Testis (tissue), 3 donors: ENCODE data around the gene LELP1. TPM values are rescaled to one million over a fixed set of nuclear protein-coding genes. Genes with fewer than 3 reads are reported as not detected.

Experiments used
- DNase-seq: peaks from one replicate; pipeline ENCODE4 v3.0.0-alpha.2; 2019
- H3K27ac ChIP-seq, 2 donors: fragments of 200-600 bp; sonication (generic); one replicate each; pipeline ENCODE4 v1.5.1; 2019
- H3K27me3 ChIP-seq: fragments of 200-600 bp; sonication (generic); one replicate; pipeline ENCODE4 v1.5.1; 2019
- H3K36me3 ChIP-seq: fragments of 200-600 bp; sonication (generic); one replicate; pipeline ENCODE4 v1.5.1; 2017; ENCODE audit warnings: low read depth; ENCODE audit errors: missing control alignments
- H3K4me1 ChIP-seq: fragments of 200-600 bp; sonication (generic); one replicate; pipeline ENCODE4 v1.5.1; 2019
- H3K4me3 ChIP-seq, 2 donors: fragments of 200-600 bp; sonication (generic); one replicate each; pipeline ENCODE4 v1.5.1; 2017 to 2019
- H3K9me3 ChIP-seq: fragments of 200-600 bp; sonication (generic); one replicate; pipeline ENCODE4 v1.5.1; 2017
- POLR2A ChIP-seq: fragments of 450-650 bp; IDR thresholded peaks from one replicate; pipeline ENCODE4 v1.6.1; 2017; ENCODE audit warnings: antibody characterized with exemption, mild to moderate bottlenecking, moderate library complexity
- WGBS, 2 donors: methylation state at CpG; one replicate each; pipeline ENCODE4 v1.1.5; 2018; 5-methylcytosine and 5-hydroxymethylcytosine counted together
- intact Hi-C: fragments of 100-400 bp; cut with DNase I; formaldehyde crosslinking; loops from one replicate; pipeline ENCODE4 v1.15.1; 2023; ENCODE audit warnings: low total_unique reads
- polyA plus RNA-seq: library from polyadenylated mRNA; stranded (reverse); fragments of 350-450 nt; fragmentation: Illumina TruSeq; extraction: RNeasy Lipid Tissue Mini Kit (QIAGEN cat#74804); gene quantifications from one replicate; pipeline ENCODE4 v1.2.3, GENCODE V29; 2014; ENCODE audit warnings: low read depth, low replicate concordance; ENCODE audit not compliant: insufficient read depth
- total RNA-seq, 2 donors: library from RNA; depleted of rRNA; stranded (reverse); fragments of >200 nt; gene quantifications; one replicate each; pipeline ENCODE4 v1.2.3, GENCODE V29; 2016
- TF ChIP-seq, protein P1 (sequence below), 3 experiments: fragments of 450-650 bp in 2 of 3; fragments of 200-600 bp in 1 of 3; sonication (generic) in 1 of 3; IDR thresholded peaks; one replicate each; pipeline ENCODE4 v1.5.1; 2016 to 2019; ENCODE audit warnings: antibody characterized with exemption in 3 of 3, mild to moderate bottlenecking in 2 of 3, moderate library complexity in 1 of 3

LELP1 gene
- total and polyA plus RNA-seq, 3 donors from 2014 or later = 124 to 847 (median 467) TPM

DNA sequence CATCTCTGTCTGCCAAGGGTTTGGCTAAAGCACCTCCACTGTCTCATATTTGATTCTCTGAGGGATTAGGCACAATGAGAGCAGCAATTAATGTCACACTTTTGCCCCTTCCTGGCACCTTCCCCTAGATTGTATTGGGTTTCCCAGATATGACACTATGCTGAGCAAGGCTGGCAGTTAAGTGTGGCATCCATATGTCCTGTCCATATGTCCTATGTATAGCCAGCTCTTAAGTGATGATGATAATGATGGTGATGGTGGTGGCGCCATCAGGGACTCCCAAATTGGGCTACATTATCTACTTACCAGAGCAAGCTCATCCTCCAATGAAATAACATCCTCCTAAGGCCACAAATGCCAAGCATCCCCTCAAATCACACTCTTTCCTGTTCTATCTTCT, 42.8 kb downstream of the LELP1 start:
- no peak for DNase-seq
- Histone ChIP-seq H3K36me3 (no peaks in the 10 kb centered on the region), H3K27ac (no peak overlapping the region), H3K9me3 (no peaks in the 10 kb centered on the region), H3K4me1 (no peaks in the 10 kb centered on the region), H3K27me3 (no peaks in the 10 kb centered on the region), H3K4me3 (no peak overlapping the region)
- intact Hi-C loops = no loop called here
- 83 to 100% methylated on average over 1 of the region's 1 CpG for WGBS, 2 donors
- no peak for TF ChIP-seq POLR2A
- TF ChIP-seq, protein P1, sequence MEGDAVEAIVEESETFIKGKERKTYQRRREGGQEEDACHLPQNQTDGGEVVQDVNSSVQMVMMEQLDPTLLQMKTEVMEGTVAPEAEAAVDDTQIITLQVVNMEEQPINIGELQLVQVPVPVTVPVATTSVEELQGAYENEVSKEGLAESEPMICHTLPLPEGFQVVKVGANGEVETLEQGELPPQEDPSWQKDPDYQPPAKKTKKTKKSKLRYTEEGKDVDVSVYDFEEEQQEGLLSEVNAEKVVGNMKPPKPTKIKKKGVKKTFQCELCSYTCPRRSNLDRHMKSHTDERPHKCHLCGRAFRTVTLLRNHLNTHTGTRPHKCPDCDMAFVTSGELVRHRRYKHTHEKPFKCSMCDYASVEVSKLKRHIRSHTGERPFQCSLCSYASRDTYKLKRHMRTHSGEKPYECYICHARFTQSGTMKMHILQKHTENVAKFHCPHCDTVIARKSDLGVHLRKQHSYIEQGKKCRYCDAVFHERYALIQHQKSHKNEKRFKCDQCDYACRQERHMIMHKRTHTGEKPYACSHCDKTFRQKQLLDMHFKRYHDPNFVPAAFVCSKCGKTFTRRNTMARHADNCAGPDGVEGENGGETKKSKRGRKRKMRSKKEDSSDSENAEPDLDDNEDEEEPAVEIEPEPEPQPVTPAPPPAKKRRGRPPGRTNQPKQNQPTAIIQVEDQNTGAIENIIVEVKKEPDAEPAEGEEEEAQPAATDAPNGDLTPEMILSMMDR (IDR thresholded peaks at IDR 0.05) = no peak

DNA sequence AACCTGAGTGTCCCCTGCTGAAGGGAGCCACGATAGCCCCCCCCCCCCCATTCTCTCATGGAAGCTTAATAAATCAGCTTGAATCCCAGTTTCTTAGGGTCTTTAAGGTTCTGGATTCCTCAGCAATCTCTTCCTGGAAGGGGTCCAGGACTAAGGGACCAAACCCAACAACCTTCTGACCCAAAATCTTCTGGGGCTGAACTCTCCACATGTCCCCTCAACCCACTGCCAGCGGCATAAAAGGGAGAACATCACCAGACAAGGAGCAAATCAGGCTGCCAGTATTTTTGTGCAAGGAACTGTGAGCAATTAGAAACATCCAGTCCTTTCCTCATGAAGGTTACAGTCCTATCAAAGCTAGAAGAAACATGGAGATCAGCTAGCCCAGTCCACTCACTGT, 43.6 kb downstream of the LELP1 start:
- Histone ChIP-seq H3K27ac (no peak overlapping the region), H3K9me3 (no peaks in the 10 kb centered on the region), H3K27me3 (no peaks in the 10 kb centered on the region), H3K4me1 (no peaks in the 10 kb centered on the region), H3K36me3 (no peaks in the 10 kb centered on the region), H3K4me3 (no peak overlapping the region)
- WGBS, 2 donors = 81 to 94% methylated on average over 2 of the region's 2 CpGs
- DNase-seq = no peak
- TF ChIP-seq, protein P1 (IDR thresholded peaks at IDR 0.05) = no peak
- TF ChIP-seq POLR2A = no peak
- intact Hi-C loops = no loop called here

DNA sequence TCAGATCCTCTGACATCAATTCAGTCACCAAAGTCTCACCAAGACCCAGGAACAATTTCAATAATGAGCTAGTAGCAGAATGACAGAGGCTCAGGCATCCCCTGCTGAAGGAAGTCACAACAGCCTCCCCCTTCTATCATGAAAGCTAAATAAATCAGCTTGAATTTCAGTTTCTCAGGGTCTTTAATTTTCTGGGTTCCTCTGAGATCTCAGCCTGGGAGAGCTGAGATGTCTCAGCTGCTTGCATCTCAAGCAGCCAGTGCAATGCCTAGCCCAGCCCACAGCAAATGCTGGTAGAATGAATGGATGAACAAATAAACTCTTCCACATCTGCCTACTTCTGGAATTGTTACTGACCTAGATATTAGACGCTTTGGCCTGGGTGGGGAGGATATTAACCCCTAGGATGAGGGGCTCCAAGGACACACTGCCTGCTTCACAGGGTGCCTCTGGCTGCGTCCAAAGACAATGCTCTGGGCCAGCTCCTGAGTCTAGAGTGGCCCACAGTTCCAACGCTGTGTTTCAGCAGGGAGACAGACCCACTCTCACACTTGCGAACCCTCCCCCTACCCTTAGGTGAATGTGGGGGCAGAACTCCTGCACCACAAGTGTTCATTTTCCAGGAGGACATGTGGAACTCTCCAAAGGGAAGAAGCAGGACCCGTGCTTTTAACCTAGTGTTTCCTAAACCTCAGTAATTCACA, 45.1 kb downstream of the LELP1 start:
- WGBS, 2 donors = 62 to 73% methylated on average over 3 to 5 of the region's 5 CpGs
- no peaks in the 10 kb centered on the region for H3K9me3 ChIP-seq
- no peaks in the 10 kb centered on the region for H3K4me1 ChIP-seq
- intact Hi-C loops = no loop called here
- DNase-seq = no peak
- no peak overlapping the region for H3K4me3 ChIP-seq
- no peaks in the 10 kb centered on the region for H3K27me3 ChIP-seq
- no peak overlapping the region for H3K27ac ChIP-seq
- TF ChIP-seq, protein P1 (IDR thresholded peaks at IDR 0.05) = no peak
- TF ChIP-seq POLR2A = no peak
- no peaks in the 10 kb centered on the region for H3K36me3 ChIP-seq

DNA sequence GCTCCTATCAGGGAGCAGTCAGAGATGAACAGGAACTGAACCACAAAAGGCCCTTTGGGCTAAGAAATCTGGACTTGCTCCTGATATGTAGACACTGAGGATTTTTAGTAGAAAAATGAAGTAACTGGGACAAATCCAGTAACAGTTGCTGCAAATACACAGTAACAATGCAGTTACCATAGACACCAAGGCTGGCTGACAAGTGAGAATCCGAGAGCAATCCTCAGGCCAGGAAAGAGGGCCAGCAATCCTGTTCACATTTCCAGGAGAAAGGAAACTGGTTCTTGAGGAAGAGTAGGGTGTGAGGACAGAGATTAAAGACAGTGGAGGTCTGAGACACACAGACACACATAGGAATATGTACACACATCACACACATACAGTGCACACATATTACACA, 46.9 kb downstream of the LELP1 start:
- Histone ChIP-seq H3K27me3 (no peaks in the 10 kb centered on the region), H3K36me3 (no peaks in the 10 kb centered on the region), H3K27ac (no peak overlapping the region), H3K4me3 (no peak overlapping the region), H3K9me3 (no peaks in the 10 kb centered on the region), H3K4me1 (no peaks in the 10 kb centered on the region)
- intact Hi-C loops = no loop called here
- no peak for DNase-seq
- TF ChIP-seq, protein P1 (IDR thresholded peaks at IDR 0.05) = no peak
- no peak for TF ChIP-seq POLR2A
- WGBS, 2 donors = 27 to 53% methylated on average over 1 of the region's 1 CpG

DNA sequence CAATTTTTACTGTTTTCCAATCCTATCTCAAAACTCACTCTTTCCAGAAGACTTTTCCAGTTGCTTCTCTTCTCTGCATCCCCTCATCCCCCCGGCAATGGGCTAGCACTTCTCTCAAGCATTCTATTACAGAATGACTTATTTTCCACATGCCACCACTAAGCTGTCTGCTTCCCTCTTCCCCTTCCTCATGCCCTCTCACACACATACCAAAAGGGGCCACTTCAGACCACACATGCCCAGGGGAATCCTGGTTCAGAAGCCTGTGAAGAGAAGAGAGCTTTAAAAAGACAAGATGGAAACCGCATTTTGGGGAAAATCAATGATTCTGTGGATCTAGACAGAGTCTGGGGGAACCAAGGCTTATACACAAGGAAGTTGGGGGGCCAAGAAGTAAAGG, 47.9 kb downstream of the LELP1 start:
- 88 to 96% methylated on average over 2 of the region's 2 CpGs for WGBS, 2 donors
- Histone ChIP-seq H3K36me3 (no peaks in the 10 kb centered on the region), H3K27me3 (no peaks in the 10 kb centered on the region), H3K9me3 (no peaks in the 10 kb centered on the region), H3K4me3 (no peak overlapping the region), H3K27ac (no peak overlapping the region), H3K4me1 (no peaks in the 10 kb centered on the region)
- no peak for TF ChIP-seq POLR2A
- TF ChIP-seq, protein P1 (IDR thresholded peaks at IDR 0.05) = no peak
- DNase-seq = no peak
- intact Hi-C loops = no loop called here
